ENCODE data around the gene BPHL.

BPHL gene

GRCh38 chr6:3086282-3086946, 32.1 kb upstream of the BPHL start:
- no peak for DNase-seq
- Histone ChIP-seq H3K4me3 (no peak overlapping the region), H3K9me3 (no peaks in the 10 kb centered on the region), H3K27me3 (no peaks in the 10 kb centered on the region), H3K36me3 (peaks cover 41 to 84% (median 69%) of the 10 kb centered on the region in 3 donors), H3K27ac (no peak overlapping the region), H3K4me1 (no peaks in the 10 kb centered on the region)
- intact Hi-C loops (cut with DNase I; ENCODE audit: low total_unique reads): no loop called here
- no peak for TF ChIP-seq CTCF (IDR thresholded peaks at IDR 0.05)

GRCh38 chr6:3088446-3088845, 30.1 kb upstream of the BPHL start:
- Histone ChIP-seq H3K27ac (peak overlapping the region in 1 of 2 donors; percentile 46), H3K36me3 (peaks cover 31 to 65% (median 53%) of the 10 kb centered on the region in 3 donors), H3K27me3 (no peaks in the 10 kb centered on the region), H3K4me1 (no peaks in the 10 kb centered on the region), H3K4me3 (no peak overlapping the region), H3K9me3 (no peaks in the 10 kb centered on the region)
- intact Hi-C loops (cut with DNase I; ENCODE audit: low total_unique reads): no loop called here
- TF ChIP-seq CTCF (IDR thresholded peaks at IDR 0.05): no peak
- no peak for DNase-seq

GRCh38 chr6:3088968-3089367, 29.5 kb upstream of the BPHL start:
- no peak for TF ChIP-seq CTCF (IDR thresholded peaks at IDR 0.05)
- DNase-seq: no peak
- Histone ChIP-seq H3K27ac (peak overlapping the region in 1 of 2 donors; percentile 46), H3K27me3 (no peaks in the 10 kb centered on the region), H3K4me3 (no peak overlapping the region), H3K4me1 (no peaks in the 10 kb centered on the region), H3K9me3 (no peaks in the 10 kb centered on the region), H3K36me3 (peaks cover 26 to 62% (median 50%) of the 10 kb centered on the region in 3 donors)
- intact Hi-C loops (cut with DNase I; ENCODE audit: low total_unique reads): no loop called here

GRCh38 chr6:3090013-3090412, 28.5 kb upstream of the BPHL start:
- TF ChIP-seq CTCF (IDR thresholded peaks at IDR 0.05): no peak
- Histone ChIP-seq H3K36me3 (peaks cover 21 to 60% (median 46%) of the 10 kb centered on the region in 3 donors), H3K27ac (no peak overlapping the region), H3K4me3 (no peak overlapping the region), H3K9me3 (no peaks in the 10 kb centered on the region), H3K4me1 (no peaks in the 10 kb centered on the region), H3K27me3 (no peaks in the 10 kb centered on the region)
- no peak for DNase-seq
- intact Hi-C loops (cut with DNase I; ENCODE audit: low total_unique reads): no loop called here

GRCh38 chr6:3094815-3095214, 23.7 kb upstream of the BPHL start:
- no peak for DNase-seq
- no peak overlapping the region for H3K27ac ChIP-seq
- peaks cover 34 to 61% (median 46%) of the 10 kb centered on the region in 3 donors for H3K36me3 ChIP-seq
- H3K27me3 ChIP-seq: no peaks in the 10 kb centered on the region
- H3K4me1 ChIP-seq: no peaks in the 10 kb centered on the region
- no peak for TF ChIP-seq CTCF (IDR thresholded peaks at IDR 0.05)
- H3K4me3 ChIP-seq: no peak overlapping the region
- intact Hi-C loops (cut with DNase I; ENCODE audit: low total_unique reads): no loop called here
- H3K9me3 ChIP-seq: no peaks in the 10 kb centered on the region

All from tibial artery (tissue), 4 donors.